Tibial nerve (tissue), 4 donors: ENCODE data around the gene MAPK8IP3. TPM values are rescaled to one million over a fixed set of nuclear protein-coding genes. Genes with fewer than 3 reads are reported as not detected.

ENCODE experiments used
- DNase-seq, 2 donors: peaks; one replicate each; pipeline ENCODE4 v3.0.0-alpha.2; 2019; ENCODE audit warnings: low spot score in 2 of 2
- H3K27ac ChIP-seq, 4 donors: fragments of 200-600 bp; sonication (generic) in 3 of 4; one replicate each; pipeline ENCODE4 v1.5.1; 2017 to 2019; ENCODE audit warnings: mild to moderate bottlenecking in 1 of 4
- H3K27me3 ChIP-seq, 2 donors: fragments of 200-600 bp; sonication (generic) in 1 of 2; one replicate each; pipeline versions ENCODE4 v1.5.1 to v1.6.0; 2017 to 2019
- H3K36me3 ChIP-seq, 3 donors: fragments of 200-600 bp; sonication (generic); one replicate each; pipeline ENCODE4 v1.5.1; 2018 to 2019
- H3K4me1 ChIP-seq, 4 donors: fragments of 200-600 bp; sonication (generic) in 3 of 4; one replicate each; pipeline ENCODE4 v1.5.1; 2017 to 2019
- H3K4me3 ChIP-seq, 4 donors: fragments of 200-600 bp; sonication (generic) in 3 of 4; one replicate each; pipeline ENCODE4 v1.5.1; 2017 to 2019; ENCODE audit warnings: mild to moderate bottlenecking in 1 of 4, moderate library complexity in 1 of 4
- H3K9me3 ChIP-seq, 4 donors: fragments of 200-600 bp; sonication (generic) in 3 of 4; one replicate each; pipeline ENCODE4 v1.5.1; 2017 to 2019
- CTCF ChIP-seq, 5 experiments: fragments of 200-600 bp in 3 of 5; fragments of 450-650 bp in 2 of 5; sonication (generic) in 3 of 5; IDR thresholded peaks; one replicate each; pipeline ENCODE4 v1.5.1; 2016 to 2019; ENCODE audit warnings: antibody characterized with exemption in 5 of 5, mild to moderate bottlenecking in 3 of 5, moderate library complexity in 2 of 5
- EP300 ChIP-seq, 2 donors: sonication (generic); formaldehyde crosslinking; IDR thresholded peaks; one replicate each; pipeline ENCODE4 v1.6.1; 2017; ENCODE audit warnings: antibody characterized with exemption in 2 of 2, mild to moderate bottlenecking in 1 of 2
- POLR2A ChIP-seq, 2 donors: fragments of 450-650 bp; IDR thresholded peaks; one replicate each; pipeline ENCODE4 v1.6.1; 2017; ENCODE audit warnings: antibody characterized with exemption in 2 of 2, mild to moderate bottlenecking in 2 of 2, moderate library complexity in 2 of 2
- WGBS, 2 donors: methylation state at CpG; one replicate each; pipeline ENCODE4 v1.1.5; 2018; 5-methylcytosine and 5-hydroxymethylcytosine counted together
- total RNA-seq, 4 donors: library from RNA; depleted of rRNA; stranded (reverse); fragments of >200 nt; gene quantifications; one replicate each; pipeline ENCODE4 v1.1.0, GENCODE V29; 2016

Gene MAPK8IP3
- total RNA-seq, 4 donors from 2014 or later: 92.6 to 188 (median 99.5) TPM

- Histone ChIP-seq H3K27ac (no peak overlapping the region), H3K9me3 (no peaks in the 10 kb centered on the region), H3K4me1 (peaks cover 0 to 31% (median 22%) of the 10 kb centered on the region in 4 donors), H3K36me3 (peaks cover 3 to 68% (median 18%) of the 10 kb centered on the region in 3 donors), H3K27me3 (no peaks in the 10 kb centered on the region), H3K4me3 (no peak overlapping the region)
- WGBS, 2 donors: 90 to 93% methylated on average over 29 to 30 of the region's 32 CpGs
- no peak for TF ChIP-seq EP300 (IDR thresholded peaks at IDR 0.05)
- no peak for TF ChIP-seq POLR2A (IDR thresholded peaks at IDR 0.05)
- no peak for TF ChIP-seq CTCF (IDR thresholded peaks at IDR 0.05)
- no peak for DNase-seq
Observed at GRCh38 chr16:1726661-1727502, 20.9 kb downstream of the MAPK8IP3 start.

DNA sequence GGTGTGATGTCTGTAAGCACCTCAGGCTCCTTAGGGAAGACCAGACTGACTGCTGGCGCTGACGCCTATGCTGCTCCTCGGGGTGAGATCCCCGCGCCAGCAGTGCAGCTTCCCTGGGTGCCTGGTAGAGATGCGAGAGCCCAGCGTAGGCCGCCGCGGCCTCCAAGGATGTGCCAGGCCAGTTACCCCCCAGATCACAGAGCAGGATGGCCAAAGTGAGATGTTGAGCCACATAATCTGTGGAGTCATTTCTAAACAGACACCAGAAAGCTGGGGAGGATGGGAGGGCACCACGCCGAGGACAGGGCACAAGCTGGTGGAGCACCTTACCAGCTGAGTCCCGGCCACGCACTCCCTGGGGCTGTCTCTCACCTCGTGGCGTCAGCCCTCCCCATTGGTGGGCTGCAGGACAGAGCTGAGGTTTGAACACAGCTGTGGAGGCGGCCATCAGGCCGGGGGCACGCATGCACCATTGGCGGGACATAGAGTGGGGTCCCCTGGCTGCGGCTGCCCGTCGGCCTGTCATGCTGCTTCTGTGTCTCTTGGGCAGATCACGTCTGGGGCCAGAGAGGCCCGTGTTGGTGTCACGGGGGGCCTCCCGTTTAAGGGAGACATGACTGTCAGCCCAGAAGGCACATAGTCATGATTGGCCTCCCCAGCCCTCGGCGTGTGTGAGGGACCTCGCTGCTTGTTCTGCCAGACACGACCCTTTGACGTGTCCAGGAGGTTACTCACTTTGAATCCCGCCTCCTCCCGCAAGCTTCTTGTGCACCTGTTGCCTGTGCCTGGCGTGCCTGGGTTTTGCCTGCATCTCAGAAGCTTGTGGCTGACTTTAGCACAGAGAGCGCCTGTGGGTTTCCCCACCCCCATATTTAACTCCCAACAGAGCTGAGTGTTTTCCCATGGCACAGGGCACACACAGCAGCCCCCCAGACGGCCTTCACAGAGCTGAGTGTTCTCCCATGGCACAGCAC lies 21.9 kb downstream of the MAPK8IP3 start:
- WGBS, 2 donors: 86 to 89% methylated on average over 19 to 27 of the region's 37 CpGs
- no peaks in the 10 kb centered on the region for H3K27me3 ChIP-seq
- TF ChIP-seq CTCF (IDR thresholded peaks at IDR 0.05) (no peak), POLR2A (IDR thresholded peaks at IDR 0.05) (no peak), EP300 (IDR thresholded peaks at IDR 0.05) (no peak)
- no peak overlapping the region for H3K4me3 ChIP-seq
- no peak for DNase-seq
- H3K9me3 ChIP-seq: no peaks in the 10 kb centered on the region
- H3K4me1 ChIP-seq: peaks cover 0 to 23% (median 12%) of the 10 kb centered on the region in 4 donors
- H3K27ac ChIP-seq: no peak overlapping the region
- peaks cover 3 to 78% (median 21%) of the 10 kb centered on the region in 3 donors for H3K36me3 ChIP-seq

DNA sequence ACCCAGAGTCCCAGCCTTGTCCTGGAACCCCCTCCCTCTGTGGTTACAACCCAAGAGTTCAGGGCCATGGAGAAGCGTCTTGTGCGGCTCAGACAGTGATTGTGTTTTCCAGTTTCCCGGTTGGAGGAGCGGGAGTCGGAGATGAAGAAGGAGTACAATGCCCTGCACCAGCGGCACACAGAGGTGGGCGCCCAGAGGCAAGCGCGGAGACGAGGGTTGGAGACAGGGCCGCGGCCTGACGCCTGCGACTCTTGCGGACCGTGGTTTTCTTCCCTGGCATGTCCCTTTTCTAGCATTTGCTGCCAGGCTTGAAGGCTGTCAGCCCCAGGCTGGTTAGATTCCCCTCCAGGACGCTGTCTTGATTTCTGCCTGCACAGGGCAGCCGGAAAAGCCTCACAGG lies 23.0 kb downstream of the MAPK8IP3 start:
- TF ChIP-seq EP300 (IDR thresholded peaks at IDR 0.05): no peak
- TF ChIP-seq CTCF (IDR thresholded peaks at IDR 0.05): no peak
- no peak for TF ChIP-seq POLR2A (IDR thresholded peaks at IDR 0.05)
- DNase-seq: no peak
- Histone ChIP-seq H3K4me1 (peaks cover 0 to 12% (median 2%) of the 10 kb centered on the region in 4 donors), H3K36me3 (peaks cover 3 to 89% (median 21%) of the 10 kb centered on the region in 3 donors), H3K27me3 (no peaks in the 10 kb centered on the region), H3K4me3 (no peak overlapping the region), H3K27ac (no peak overlapping the region), H3K9me3 (no peaks in the 10 kb centered on the region)
- 93 to 97% methylated on average over 18 of the region's 18 CpGs for WGBS, 2 donors

- H3K9me3 ChIP-seq: no peaks in the 10 kb centered on the region
- DNase-seq: no peak
- no peak overlapping the region for H3K4me3 ChIP-seq
- no peak overlapping the region for H3K27ac ChIP-seq
- TF ChIP-seq CTCF (IDR thresholded peaks at IDR 0.05) (no peak), EP300 (IDR thresholded peaks at IDR 0.05) (no peak), POLR2A (IDR thresholded peaks at IDR 0.05) (no peak)
- H3K27me3 ChIP-seq: no peaks in the 10 kb centered on the region
- 91% methylated on average over 35 of the region's 35 CpGs for WGBS, 2 donors
- H3K36me3 ChIP-seq: peaks cover 3 to 90% (median 21%) of the 10 kb centered on the region in 3 donors
- H3K4me1 ChIP-seq: peaks cover 0 to 8% (median 0%) of the 10 kb centered on the region in 4 donors
Observed at GRCh38 chr16:1729445-1729844, 23.4 kb downstream of the MAPK8IP3 start.
